GM10248 (cell line): Measurements from ENCODE around the gene SSBP3.

Experiments used
- CTCF ChIA-PET: fragments of 300-600 bp; sonication (Branson Sonifier 250); formaldehyde crosslinking; extraction: SDS; loops from one replicate; lab custom pipeline; 2021; ENCODE audit warnings: antibody characterized with exemption; lab: Yijun Ruan, JAX
- POLR2A ChIA-PET: fragments of 350-650 bp; sonication (Branson Sonifier 250); formaldehyde crosslinking; extraction: SDS; loops from one replicate; lab custom pipeline; 2020; ENCODE audit warnings: antibody characterized with exemption; lab: Yijun Ruan, JAX
- DNase-seq: peaks from one replicate; pipeline ENCODE4 v3.0.0; 2012; ENCODE audit errors: extremely low spot score
- TF ChIP-seq, protein P1 (sequence below): IDR thresholded peaks from 2 replicates; pipeline ENCODE4 v1.5.1; 2012; ENCODE audit warnings: mild to moderate bottlenecking, low read depth; ENCODE audit errors: extremely low read depth, missing control alignments, control extremely low read depth

SSBP3 gene

DNA sequence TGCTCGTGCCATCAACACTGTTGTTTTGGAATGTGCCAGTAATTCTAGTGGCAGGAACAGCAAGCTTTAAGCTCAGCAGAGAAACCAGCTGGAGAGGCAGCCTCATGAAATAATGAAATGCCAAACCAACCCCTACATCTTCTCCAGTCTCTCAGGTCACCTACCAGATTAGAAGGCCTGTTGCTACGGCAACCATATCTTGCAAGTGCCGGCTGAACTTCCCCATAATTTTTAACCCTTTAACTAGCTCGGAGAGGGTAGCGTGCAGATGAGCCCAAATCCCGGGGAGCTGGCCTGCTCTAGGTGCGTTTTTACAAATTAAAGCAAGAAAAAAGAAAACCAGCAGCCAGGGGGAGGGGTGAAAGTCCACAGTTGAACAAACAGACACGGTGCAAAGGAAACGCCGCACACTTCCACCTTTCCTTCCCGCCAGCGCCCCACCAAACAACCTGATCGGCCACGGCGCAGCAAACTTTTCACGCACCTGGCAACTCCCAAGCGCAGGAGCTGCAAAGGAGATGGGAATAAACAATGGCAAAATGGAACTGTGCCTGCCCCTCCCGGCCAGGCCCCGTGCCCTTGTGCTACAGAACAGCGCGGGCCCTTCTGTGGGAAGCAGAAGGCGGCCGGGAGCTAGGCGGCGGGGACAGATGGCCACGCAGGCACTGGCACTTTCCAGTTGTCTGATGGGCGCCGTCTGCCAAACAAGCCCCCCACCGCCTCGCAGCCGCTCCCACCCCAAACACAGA lies 50.1 kb downstream of the SSBP3 start:
- ChIA-PET POLR2A (no interaction called here), CTCF (interaction anchor here (0.7 kb wide), 1 partner anchor 31 kb away, joined by 3 read pairs; no protein-coding TSS in a partner anchor)
- DNase-seq = peak; percentile 38
- TF ChIP-seq, protein P1, sequence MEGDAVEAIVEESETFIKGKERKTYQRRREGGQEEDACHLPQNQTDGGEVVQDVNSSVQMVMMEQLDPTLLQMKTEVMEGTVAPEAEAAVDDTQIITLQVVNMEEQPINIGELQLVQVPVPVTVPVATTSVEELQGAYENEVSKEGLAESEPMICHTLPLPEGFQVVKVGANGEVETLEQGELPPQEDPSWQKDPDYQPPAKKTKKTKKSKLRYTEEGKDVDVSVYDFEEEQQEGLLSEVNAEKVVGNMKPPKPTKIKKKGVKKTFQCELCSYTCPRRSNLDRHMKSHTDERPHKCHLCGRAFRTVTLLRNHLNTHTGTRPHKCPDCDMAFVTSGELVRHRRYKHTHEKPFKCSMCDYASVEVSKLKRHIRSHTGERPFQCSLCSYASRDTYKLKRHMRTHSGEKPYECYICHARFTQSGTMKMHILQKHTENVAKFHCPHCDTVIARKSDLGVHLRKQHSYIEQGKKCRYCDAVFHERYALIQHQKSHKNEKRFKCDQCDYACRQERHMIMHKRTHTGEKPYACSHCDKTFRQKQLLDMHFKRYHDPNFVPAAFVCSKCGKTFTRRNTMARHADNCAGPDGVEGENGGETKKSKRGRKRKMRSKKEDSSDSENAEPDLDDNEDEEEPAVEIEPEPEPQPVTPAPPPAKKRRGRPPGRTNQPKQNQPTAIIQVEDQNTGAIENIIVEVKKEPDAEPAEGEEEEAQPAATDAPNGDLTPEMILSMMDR = no peak

- DNase-seq = no peak
- ChIA-PET POLR2A (no interaction called here), CTCF (no interaction called here)
- TF ChIP-seq, protein P1 = no peak
Measured at GRCh38 chr1:54354899-54355298, 51.3 kb downstream of the SSBP3 start.

GRCh38 chr1:54353959-54354358 lies 52.2 kb downstream of the SSBP3 start:
- CTCF ChIA-PET = no interaction called here
- POLR2A ChIA-PET = no interaction called here
- no peak for DNase-seq
- TF ChIP-seq, protein P1 = no peak

- ChIA-PET POLR2A (no interaction called here), CTCF (interaction anchor here (0.7 kb wide), 1 partner anchor 231 kb away, joined by 3 read pairs; no protein-coding TSS in a partner anchor)
- DNase-seq = no peak
- TF ChIP-seq, protein P1 = no peak
Measured at GRCh38 chr1:54352755-54353154, 53.4 kb downstream of the SSBP3 start.

DNA sequence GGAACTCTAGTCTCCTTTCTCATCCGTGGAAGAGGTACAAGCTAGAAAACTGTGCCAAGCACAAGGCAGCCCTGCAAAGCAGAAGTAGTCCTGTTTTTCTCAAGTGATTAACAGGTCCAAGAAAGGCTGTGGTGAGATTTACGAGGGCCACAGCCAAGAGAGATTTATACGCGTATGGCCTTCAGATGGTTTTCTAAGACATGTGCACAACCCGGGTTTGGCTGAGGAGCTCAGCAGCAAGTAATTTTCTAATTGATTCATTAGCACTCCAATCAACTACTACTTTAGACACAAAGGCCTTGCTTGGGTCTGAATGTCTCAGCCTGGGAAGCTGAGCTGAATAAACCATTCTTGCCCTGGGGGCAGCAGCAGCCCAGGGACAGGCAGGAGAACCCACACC lies 55.8 kb downstream of the SSBP3 start:
- TF ChIP-seq, protein P1 = no peak
- no peak for DNase-seq
- ChIA-PET POLR2A (no interaction called here), CTCF (interaction anchor here (2.0 kb wide), 1 partner anchor 9 kb away, joined by 7 read pairs; no protein-coding TSS in a partner anchor)

- CTCF ChIA-PET = no interaction called here
Measured at GRCh38 chr1:54348700-54349021, 57.5 kb downstream of the SSBP3 start.

More at GRCh38 chr1:54348700-54349021, 57.5 kb downstream of the SSBP3 start:
- POLR2A ChIA-PET = no interaction called here
- TF ChIP-seq, protein P1 = no peak
- no peak for DNase-seq
